KOPT-K1 (cell line): ENCODE results near the gene LIMK1.
"Not testable (repeated sequence)": the region's sequence is repeated elsewhere in the genome, so short reads cannot be mapped to it uniquely, and the experiment has no call there.

Experiments used
- H3K27ac ChIP-seq: fragments of 200-600 bp; sonication (generic); 2 replicates; pipeline ENCODE4 v1.5.1; 2016; ENCODE audit warnings: antibody characterized with exemption, mild to moderate bottlenecking, low read depth, low read length; ENCODE audit not compliant: poor library complexity, severe bottlenecking
- H3K36me3 ChIP-seq: fragments of 200-600 bp; sonication (generic); 2 replicates; pipeline ENCODE4 v1.5.1; 2017; ENCODE audit warnings: antibody characterized with exemption, mild to moderate bottlenecking, low read length, moderate library complexity; ENCODE audit not compliant: insufficient read depth
- H3K9me3 ChIP-seq: fragments of 200-600 bp; sonication (generic); 2 replicates; pipeline ENCODE4 v1.5.1; 2017; ENCODE audit warnings: antibody characterized with exemption, low read length, mild to moderate bottlenecking; ENCODE audit not compliant: insufficient read depth, poor library complexity, severe bottlenecking

LIMK1 gene

GRCh38 chr7:74119831-74120230 is 36.2 kb downstream of the LIMK1 start:
- no peaks in the 10 kb centered on the region for H3K9me3 ChIP-seq
- peaks cover 4% of the 10 kb centered on the region; the same call in 1 of the 2 replicates for H3K36me3 ChIP-seq
- H3K27ac ChIP-seq: no peak overlapping the region

GRCh38 chr7:74121401-74122249 is 38.0 kb downstream of the LIMK1 start:
- Histone ChIP-seq H3K36me3 (peaks cover 4% of the 10 kb centered on the region; the same call in 1 of the 2 replicates), H3K27ac (no peak overlapping the region)

GRCh38 chr7:74123892-74124291 is 40.3 kb downstream of the LIMK1 start:
- H3K36me3 ChIP-seq, H3K9me3 ChIP-seq, H3K27ac ChIP-seq: not testable (repeated sequence)

More at GRCh38 chr7:74121401-74122249, 38.0 kb downstream of the LIMK1 start:
- no peaks in the 10 kb centered on the region for H3K9me3 ChIP-seq

- peaks cover 3% of the 10 kb centered on the region; the same call in 1 of the 2 replicates for H3K36me3 ChIP-seq
- no peaks in the 10 kb centered on the region for H3K9me3 ChIP-seq
- H3K27ac ChIP-seq: no peak overlapping the region
Measured at GRCh38 chr7:74126220-74126880, 42.7 kb downstream of the LIMK1 start.

- Histone ChIP-seq H3K27ac (no peak overlapping the region), H3K36me3 (no peaks in the 10 kb centered on the region), H3K9me3 (no peaks in the 10 kb centered on the region)
Measured at GRCh38 chr7:74129887-74130286, 46.3 kb downstream of the LIMK1 start.

- H3K36me3 ChIP-seq: no peaks in the 10 kb centered on the region
- no peaks in the 10 kb centered on the region for H3K9me3 ChIP-seq
- H3K27ac ChIP-seq: no peak overlapping the region
Measured at GRCh38 chr7:74130518-74130917, 46.9 kb downstream of the LIMK1 start.

GRCh38 chr7:74134117-74134620 is 50.6 kb downstream of the LIMK1 start:
- H3K27ac ChIP-seq: no peak overlapping the region
- H3K36me3 ChIP-seq: no peaks in the 10 kb centered on the region
- H3K9me3 ChIP-seq: no peaks in the 10 kb centered on the region

- Histone ChIP-seq H3K27ac (no peak overlapping the region), H3K36me3 (no peaks in the 10 kb centered on the region), H3K9me3 (no peaks in the 10 kb centered on the region)
Measured at GRCh38 chr7:74138334-74138867, 54.8 kb downstream of the LIMK1 start.

GRCh38 chr7:74138945-74139843 is 55.6 kb downstream of the LIMK1 start:
- Histone ChIP-seq H3K36me3 (no peaks in the 10 kb centered on the region), H3K9me3 (peaks cover 2% of the 10 kb centered on the region), H3K27ac (no peak overlapping the region)

GRCh38 chr7:74141705-74142104 is 58.1 kb downstream of the LIMK1 start:
- H3K36me3 ChIP-seq: no peaks in the 10 kb centered on the region
- H3K27ac ChIP-seq: no peak overlapping the region
- H3K9me3 ChIP-seq: peaks cover 16% of the 10 kb centered on the region

GRCh38 chr7:74143383-74143782 is 59.8 kb downstream of the LIMK1 start:
- Histone ChIP-seq H3K27ac (no peak overlapping the region), H3K36me3 (no peaks in the 10 kb centered on the region)

GRCh38 chr7:74148491-74148890 is 64.9 kb downstream of the LIMK1 start:
- Histone ChIP-seq H3K27ac (no peak overlapping the region), H3K36me3 (no peaks in the 10 kb centered on the region), H3K9me3 (peaks cover 16% of the 10 kb centered on the region)

More at GRCh38 chr7:74143383-74143782, 59.8 kb downstream of the LIMK1 start:
- peaks cover 16% of the 10 kb centered on the region for H3K9me3 ChIP-seq

GRCh38 chr7:74149071-74149470 is 65.5 kb downstream of the LIMK1 start:
- no peaks in the 10 kb centered on the region for H3K36me3 ChIP-seq
- peaks cover 15% of the 10 kb centered on the region for H3K9me3 ChIP-seq
- no peak overlapping the region for H3K27ac ChIP-seq

- peaks cover 10% of the 10 kb centered on the region for H3K9me3 ChIP-seq
- no peaks in the 10 kb centered on the region for H3K36me3 ChIP-seq
- no peak overlapping the region for H3K27ac ChIP-seq
Measured at GRCh38 chr7:74149603-74150002, 66.0 kb downstream of the LIMK1 start.
